ENCODE data around the gene C18orf63.

The C18orf63 gene

GRCh38 chr18:74381621-74382295, 66.1 kb downstream of the C18orf63 start:
- Histone ChIP-seq H3K4me3 (ENCODE audit: low read length) (no peak overlapping the region), H3K27me3 (replicated peaks; ENCODE audit: control insufficient read depth, insufficient read depth, low read length) (peaks cover 26% of the 10 kb centered on the region), H3K9ac (ENCODE audit: low read length) (no peak overlapping the region), H3K36me3 (ENCODE audit: control insufficient read depth, insufficient read depth, low read length, severe bottlenecking) (no peaks in the 10 kb centered on the region), H3K9me3 (ENCODE audit: control insufficient read depth, low read length) (no peaks in the 10 kb centered on the region), H3K4me1 (ENCODE audit: control insufficient read depth, insufficient read depth, low read length) (peaks cover 12% of the 10 kb centered on the region)
- DNase-seq (ENCODE audit: low read depth): no peak

- no peak overlapping the region for H3K4me3 ChIP-seq (ENCODE audit: low read length)
- no peaks in the 10 kb centered on the region for H3K9me3 ChIP-seq (ENCODE audit: control insufficient read depth, low read length)
- peaks cover 26% of the 10 kb centered on the region for H3K27me3 ChIP-seq (replicated peaks; ENCODE audit: control insufficient read depth, insufficient read depth, low read length)
- H3K9ac ChIP-seq (ENCODE audit: low read length): no peak overlapping the region
- no peak for DNase-seq (ENCODE audit: low read depth)
- H3K4me1 ChIP-seq (ENCODE audit: control insufficient read depth, insufficient read depth, low read length): peaks cover 18% of the 10 kb centered on the region
- no peaks in the 10 kb centered on the region for H3K36me3 ChIP-seq (ENCODE audit: control insufficient read depth, insufficient read depth, low read length, severe bottlenecking)
Observed at GRCh38 chr18:74382481-74383017, 66.9 kb downstream of the C18orf63 start.

GRCh38 chr18:74387383-74387782, 71.7 kb downstream of the C18orf63 start:
- Histone ChIP-seq H3K4me3 (ENCODE audit: low read length) (no peak overlapping the region), H3K9ac (ENCODE audit: low read length) (no peak overlapping the region), H3K9me3 (ENCODE audit: control insufficient read depth, low read length) (no peaks in the 10 kb centered on the region), H3K27me3 (replicated peaks; ENCODE audit: control insufficient read depth, insufficient read depth, low read length) (peaks cover 44% of the 10 kb centered on the region), H3K36me3 (ENCODE audit: control insufficient read depth, insufficient read depth, low read length, severe bottlenecking) (no peaks in the 10 kb centered on the region), H3K4me1 (ENCODE audit: control insufficient read depth, insufficient read depth, low read length) (peaks cover 12% of the 10 kb centered on the region)
- DNase-seq (ENCODE audit: low read depth): no peak

GRCh38 chr18:74388227-74388626, 72.6 kb downstream of the C18orf63 start:
- DNase-seq (ENCODE audit: low read depth): no peak
- H3K9me3 ChIP-seq (ENCODE audit: control insufficient read depth, low read length): no peaks in the 10 kb centered on the region
- H3K9ac ChIP-seq (ENCODE audit: low read length): no peak overlapping the region
- H3K36me3 ChIP-seq (ENCODE audit: control insufficient read depth, insufficient read depth, low read length, severe bottlenecking): no peaks in the 10 kb centered on the region
- peaks cover 12% of the 10 kb centered on the region for H3K4me1 ChIP-seq (ENCODE audit: control insufficient read depth, insufficient read depth, low read length)
- H3K4me3 ChIP-seq (ENCODE audit: low read length): no peak overlapping the region
- peaks cover 47% of the 10 kb centered on the region for H3K27me3 ChIP-seq (replicated peaks; ENCODE audit: control insufficient read depth, insufficient read depth, low read length)

GRCh38 chr18:74389171-74389927, 73.7 kb downstream of the C18orf63 start:
- DNase-seq (ENCODE audit: low read depth): no peak
- H3K4me1 ChIP-seq (ENCODE audit: control insufficient read depth, insufficient read depth, low read length): peaks cover 12% of the 10 kb centered on the region
- H3K27me3 ChIP-seq (replicated peaks; ENCODE audit: control insufficient read depth, insufficient read depth, low read length): peaks cover 53% of the 10 kb centered on the region

GRCh38 chr18:74389991-74390390, 74.4 kb downstream of the C18orf63 start:
- Histone ChIP-seq H3K36me3 (ENCODE audit: control insufficient read depth, insufficient read depth, low read length, severe bottlenecking) (no peaks in the 10 kb centered on the region), H3K27me3 (replicated peaks; ENCODE audit: control insufficient read depth, insufficient read depth, low read length) (peaks cover 53% of the 10 kb centered on the region), H3K4me1 (ENCODE audit: control insufficient read depth, insufficient read depth, low read length) (peaks cover 12% of the 10 kb centered on the region), H3K4me3 (ENCODE audit: low read length) (no peak overlapping the region), H3K9me3 (ENCODE audit: control insufficient read depth, low read length) (no peaks in the 10 kb centered on the region), H3K9ac (ENCODE audit: low read length) (no peak overlapping the region)
- DNase-seq (ENCODE audit: low read depth): no peak

More at GRCh38 chr18:74389171-74389927, 73.7 kb downstream of the C18orf63 start:
- Histone ChIP-seq H3K9me3 (ENCODE audit: control insufficient read depth, low read length) (no peaks in the 10 kb centered on the region), H3K4me3 (ENCODE audit: low read length) (no peak overlapping the region), H3K9ac (ENCODE audit: low read length) (no peak overlapping the region), H3K36me3 (ENCODE audit: control insufficient read depth, insufficient read depth, low read length, severe bottlenecking) (no peaks in the 10 kb centered on the region)

- no peak for DNase-seq (ENCODE audit: low read depth)
- Histone ChIP-seq H3K36me3 (ENCODE audit: control insufficient read depth, insufficient read depth, low read length, severe bottlenecking) (no peaks in the 10 kb centered on the region), H3K4me3 (ENCODE audit: low read length) (no peak overlapping the region), H3K4me1 (ENCODE audit: control insufficient read depth, insufficient read depth, low read length) (peaks cover 15% of the 10 kb centered on the region), H3K9me3 (ENCODE audit: control insufficient read depth, low read length) (no peaks in the 10 kb centered on the region), H3K27me3 (replicated peaks; ENCODE audit: control insufficient read depth, insufficient read depth, low read length) (peaks cover 52% of the 10 kb centered on the region), H3K9ac (ENCODE audit: low read length) (no peak overlapping the region)
Observed at GRCh38 chr18:74390900-74391299, 75.3 kb downstream of the C18orf63 start.

- H3K4me1 ChIP-seq (ENCODE audit: control insufficient read depth, insufficient read depth, low read length): peaks cover 21% of the 10 kb centered on the region
- H3K27me3 ChIP-seq (replicated peaks; ENCODE audit: control insufficient read depth, insufficient read depth, low read length): peaks cover 52% of the 10 kb centered on the region
- H3K9me3 ChIP-seq (ENCODE audit: control insufficient read depth, low read length): no peaks in the 10 kb centered on the region
- no peak overlapping the region for H3K9ac ChIP-seq (ENCODE audit: low read length)
- H3K36me3 ChIP-seq (ENCODE audit: control insufficient read depth, insufficient read depth, low read length, severe bottlenecking): no peaks in the 10 kb centered on the region
- H3K4me3 ChIP-seq (ENCODE audit: low read length): no peak overlapping the region
- no peak for DNase-seq (ENCODE audit: low read depth)
Observed at GRCh38 chr18:74392323-74392722, 76.7 kb downstream of the C18orf63 start.

- peaks cover 13% of the 10 kb centered on the region for H3K4me1 ChIP-seq (ENCODE audit: control insufficient read depth, insufficient read depth, low read length)
- H3K4me3 ChIP-seq (ENCODE audit: low read length): no peak overlapping the region
- no peak overlapping the region for H3K9ac ChIP-seq (ENCODE audit: low read length)
- H3K9me3 ChIP-seq (ENCODE audit: control insufficient read depth, low read length): no peaks in the 10 kb centered on the region
- no peak for DNase-seq (ENCODE audit: low read depth)
- H3K27me3 ChIP-seq (replicated peaks; ENCODE audit: control insufficient read depth, insufficient read depth, low read length): peaks cover 66% of the 10 kb centered on the region
- H3K36me3 ChIP-seq (ENCODE audit: control insufficient read depth, insufficient read depth, low read length, severe bottlenecking): no peaks in the 10 kb centered on the region
Observed at GRCh38 chr18:74395006-74395405, 79.4 kb downstream of the C18orf63 start.

- Histone ChIP-seq H3K9me3 (ENCODE audit: control insufficient read depth, low read length) (no peaks in the 10 kb centered on the region), H3K4me3 (ENCODE audit: low read length) (peak overlapping the region; percentile 19), H3K4me1 (ENCODE audit: control insufficient read depth, insufficient read depth, low read length) (peaks cover 13% of the 10 kb centered on the region), H3K27me3 (replicated peaks; ENCODE audit: control insufficient read depth, insufficient read depth, low read length) (peaks cover 71% of the 10 kb centered on the region), H3K36me3 (ENCODE audit: control insufficient read depth, insufficient read depth, low read length, severe bottlenecking) (no peaks in the 10 kb centered on the region), H3K9ac (ENCODE audit: low read length) (no peak overlapping the region)
- DNase-seq (ENCODE audit: low read depth): no peak
Observed at GRCh38 chr18:74395648-74396154, 80.1 kb downstream of the C18orf63 start.
